GM12874 (cell line): ENCODE measurements around the gene TDP2.

Experiments
- CTCF ChIP-seq: IDR thresholded peaks from 2 replicates; pipeline ENCODE4 v1.5.1; 2011; ENCODE audit warnings: low read depth, mild to moderate bottlenecking, control low read depth, low read length, moderate library complexity; ENCODE audit not compliant: insufficient read depth

Gene TDP2

GRCh38 chr6:24666641-24667377 is at the start of gene TDP2, which contains the start of gene ACOT13:
TDP2 (minus strand) TSS chr6:24666899; CDS start chr6:24666862, 37 bp downstream.
ACOT13 (plus strand) TSS chr6:24667077; CDS start chr6:24667264, 187 bp downstream.
- peak; percentile 66 for TF ChIP-seq CTCF

DNA sequence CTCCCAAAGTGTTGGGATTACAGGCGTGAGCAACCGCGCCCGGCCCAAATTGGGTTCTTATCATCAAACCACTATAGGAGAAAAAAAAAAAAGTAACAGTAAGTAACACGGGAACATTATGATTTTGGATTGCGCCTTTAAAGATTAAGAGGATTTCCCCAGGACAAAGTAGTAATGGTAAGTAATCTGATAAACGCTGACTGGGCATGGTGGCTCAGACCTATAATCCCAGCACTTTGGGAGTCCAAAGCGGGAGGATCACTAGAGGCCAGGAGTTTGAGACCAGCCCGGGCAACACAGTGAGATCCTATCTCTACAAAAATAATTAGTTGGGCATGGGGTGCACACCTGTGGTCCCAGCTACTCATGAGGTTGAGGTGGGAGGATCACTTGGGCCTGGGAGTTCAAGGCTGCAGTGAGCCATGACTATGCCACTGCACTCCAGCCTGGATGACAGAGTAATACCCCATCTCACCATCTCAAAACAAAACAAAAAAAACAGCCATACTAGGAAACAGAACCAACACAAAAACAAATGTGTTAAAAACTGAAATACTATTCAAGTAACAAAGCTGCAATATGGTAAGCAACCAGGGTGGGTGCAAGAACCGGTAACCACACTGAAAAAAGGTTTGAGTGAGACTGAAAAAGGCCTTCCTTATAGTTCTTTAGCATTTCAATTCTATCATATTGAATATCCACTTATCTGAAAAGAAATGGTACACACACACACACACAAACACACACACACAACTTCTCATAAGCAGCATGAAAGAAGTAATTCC is 44.0 kb upstream of the TDP2 start:
- TF ChIP-seq CTCF: no peak

- TF ChIP-seq CTCF: no peak
Observed at GRCh38 chr6:24709014-24709711, 42.5 kb upstream of the TDP2 start.

DNA sequence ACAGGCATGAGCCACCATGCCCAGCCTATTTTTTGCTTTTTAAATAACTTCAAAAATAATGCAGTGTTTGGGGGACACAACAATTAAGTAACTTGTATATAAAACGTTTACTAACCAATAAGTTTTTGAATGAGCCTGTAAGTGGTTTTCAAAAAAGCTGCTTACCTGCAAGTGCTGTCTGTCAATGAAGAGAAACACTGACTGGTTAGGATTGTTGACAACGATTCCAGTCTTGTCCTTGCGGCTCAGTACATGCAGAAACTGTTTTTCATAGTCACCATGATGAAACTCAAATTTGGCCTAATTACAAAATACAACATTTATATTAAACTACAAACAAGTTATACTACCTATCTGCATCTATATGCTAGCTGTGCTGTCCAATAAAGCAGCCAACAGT is 41.9 kb upstream of the TDP2 start:
- TF ChIP-seq CTCF: no peak

GRCh38 chr6:24704468-24704867 is 37.8 kb upstream of the TDP2 start:
- TF ChIP-seq CTCF: no peak

GRCh38 chr6:24702720-24703282 is 36.1 kb upstream of the TDP2 start:
- TF ChIP-seq CTCF: no peak
